ENCODE results near the gene CISTR. TPM values are rescaled to one million over a fixed set of nuclear protein-coding genes. Genes with fewer than 3 reads are reported as not detected.

The CISTR gene
- total and polyA plus RNA-seq, 4 donors = not detected

DNA sequence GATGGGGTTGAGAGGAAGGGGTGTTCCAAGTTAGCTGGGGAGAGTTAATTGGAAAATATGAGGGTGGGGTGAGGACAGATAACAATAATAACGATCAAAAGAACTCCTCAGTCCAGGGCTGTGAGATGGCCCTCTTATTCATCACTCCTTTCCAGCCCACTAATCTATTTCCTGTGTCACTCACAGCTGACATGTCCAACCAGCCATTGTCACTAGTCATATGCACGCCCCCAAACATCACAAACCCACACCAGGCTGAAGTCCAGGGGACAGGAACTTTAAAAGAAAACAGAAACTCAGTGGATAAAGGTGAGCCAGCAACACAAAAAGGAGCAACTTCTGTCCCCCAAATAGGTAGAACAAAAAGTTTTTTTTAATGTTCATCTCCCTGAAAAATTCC is 25.4 kb downstream of the CISTR start:
- H3K9ac ChIP-seq (ENCODE audit: insufficient read depth in 1 of 2, low read length in 2 of 2) = peak overlapping the region; percentile 58 to 96
- H3K27ac ChIP-seq (ENCODE audit: low read depth in 1 of 2, low read length in 1 of 2) = peak overlapping the region in 1 of 2 donors; percentile 71
- no peak for DNase-seq
- no peaks in the 10 kb centered on the region for H3K9me3 ChIP-seq (ENCODE audit: control insufficient read depth in 4 of 4, insufficient read depth in 3 of 4, low read length in 3 of 4)
- H3K4me3 ChIP-seq = no peak overlapping the region
- peaks cover 4 to 13% (median 6%) of the 10 kb centered on the region in 5 donors for H3K4me1 ChIP-seq (ENCODE audit: control insufficient read depth in 5 of 5, insufficient read depth in 5 of 5, low read length in 5 of 5)
- TF ChIP-seq, protein P1, sequence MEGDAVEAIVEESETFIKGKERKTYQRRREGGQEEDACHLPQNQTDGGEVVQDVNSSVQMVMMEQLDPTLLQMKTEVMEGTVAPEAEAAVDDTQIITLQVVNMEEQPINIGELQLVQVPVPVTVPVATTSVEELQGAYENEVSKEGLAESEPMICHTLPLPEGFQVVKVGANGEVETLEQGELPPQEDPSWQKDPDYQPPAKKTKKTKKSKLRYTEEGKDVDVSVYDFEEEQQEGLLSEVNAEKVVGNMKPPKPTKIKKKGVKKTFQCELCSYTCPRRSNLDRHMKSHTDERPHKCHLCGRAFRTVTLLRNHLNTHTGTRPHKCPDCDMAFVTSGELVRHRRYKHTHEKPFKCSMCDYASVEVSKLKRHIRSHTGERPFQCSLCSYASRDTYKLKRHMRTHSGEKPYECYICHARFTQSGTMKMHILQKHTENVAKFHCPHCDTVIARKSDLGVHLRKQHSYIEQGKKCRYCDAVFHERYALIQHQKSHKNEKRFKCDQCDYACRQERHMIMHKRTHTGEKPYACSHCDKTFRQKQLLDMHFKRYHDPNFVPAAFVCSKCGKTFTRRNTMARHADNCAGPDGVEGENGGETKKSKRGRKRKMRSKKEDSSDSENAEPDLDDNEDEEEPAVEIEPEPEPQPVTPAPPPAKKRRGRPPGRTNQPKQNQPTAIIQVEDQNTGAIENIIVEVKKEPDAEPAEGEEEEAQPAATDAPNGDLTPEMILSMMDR (IDR thresholded peaks at IDR 0.05; ENCODE audit: control extremely low read depth, extremely low read depth) = no peak
- 21 to 47% methylated on average over 2 of the region's 2 CpGs for WGBS, 2 donors
- H3K36me3 ChIP-seq (ENCODE audit: control insufficient read depth in 4 of 4, insufficient read depth in 4 of 4, low read length in 4 of 4) = peaks cover 12 to 33% (median 28%) of the 10 kb centered on the region in 4 donors
- peaks cover 0 to under 1% (median 0%) of the 10 kb centered on the region in 3 donors for H3K27me3 ChIP-seq (ENCODE audit: control insufficient read depth in 3 of 3, insufficient read depth in 3 of 3, low read length in 2 of 3)
- no peak for ATAC-seq (ENCODE audit: insufficient read depth, low FRiP score)

DNA sequence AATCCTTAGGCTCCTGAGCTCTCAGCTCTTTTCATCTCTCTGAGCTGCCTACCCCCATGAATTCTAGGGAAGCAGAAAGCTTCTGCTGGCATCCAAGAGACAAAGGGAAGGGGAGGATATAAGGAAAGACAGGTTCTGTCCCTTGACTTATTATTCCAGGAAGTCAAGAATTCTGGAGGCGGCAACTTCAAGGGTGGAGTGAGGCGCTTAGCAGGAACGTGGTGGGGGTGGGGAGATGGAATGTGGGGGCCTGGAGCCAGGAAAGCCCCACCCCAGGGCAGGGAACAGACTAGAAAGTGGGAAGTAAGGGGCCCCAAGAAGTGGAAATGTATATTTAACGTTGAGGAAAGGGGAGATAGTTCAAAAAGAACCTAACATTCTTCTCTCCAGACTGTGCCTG is 26.0 kb downstream of the CISTR start:
- 26 to 45% methylated on average over 4 of the region's 4 CpGs for WGBS, 2 donors
- Histone ChIP-seq H3K36me3 (ENCODE audit: control insufficient read depth in 4 of 4, insufficient read depth in 4 of 4, low read length in 4 of 4) (peaks cover 12 to 35% (median 30%) of the 10 kb centered on the region in 4 donors), H3K27ac (ENCODE audit: low read depth in 1 of 2, low read length in 1 of 2) (peak overlapping the region; percentile 9 to 11), H3K4me3 (no peak overlapping the region), H3K4me1 (ENCODE audit: control insufficient read depth in 5 of 5, insufficient read depth in 5 of 5, low read length in 5 of 5) (peaks cover 4 to 13% (median 6%) of the 10 kb centered on the region in 5 donors), H3K9ac (ENCODE audit: insufficient read depth in 1 of 2, low read length in 2 of 2) (peak overlapping the region in 1 of 2 donors; percentile 96), H3K9me3 (ENCODE audit: control insufficient read depth in 4 of 4, insufficient read depth in 3 of 4, low read length in 3 of 4) (no peaks in the 10 kb centered on the region), H3K27me3 (ENCODE audit: control insufficient read depth in 3 of 3, insufficient read depth in 3 of 3, low read length in 2 of 3) (no peaks in the 10 kb centered on the region)
- TF ChIP-seq, protein P1 (IDR thresholded peaks at IDR 0.05; ENCODE audit: control extremely low read depth, extremely low read depth) = no peak
- ATAC-seq (ENCODE audit: insufficient read depth, low FRiP score) (no peak), DNase-seq (no peak)

DNA sequence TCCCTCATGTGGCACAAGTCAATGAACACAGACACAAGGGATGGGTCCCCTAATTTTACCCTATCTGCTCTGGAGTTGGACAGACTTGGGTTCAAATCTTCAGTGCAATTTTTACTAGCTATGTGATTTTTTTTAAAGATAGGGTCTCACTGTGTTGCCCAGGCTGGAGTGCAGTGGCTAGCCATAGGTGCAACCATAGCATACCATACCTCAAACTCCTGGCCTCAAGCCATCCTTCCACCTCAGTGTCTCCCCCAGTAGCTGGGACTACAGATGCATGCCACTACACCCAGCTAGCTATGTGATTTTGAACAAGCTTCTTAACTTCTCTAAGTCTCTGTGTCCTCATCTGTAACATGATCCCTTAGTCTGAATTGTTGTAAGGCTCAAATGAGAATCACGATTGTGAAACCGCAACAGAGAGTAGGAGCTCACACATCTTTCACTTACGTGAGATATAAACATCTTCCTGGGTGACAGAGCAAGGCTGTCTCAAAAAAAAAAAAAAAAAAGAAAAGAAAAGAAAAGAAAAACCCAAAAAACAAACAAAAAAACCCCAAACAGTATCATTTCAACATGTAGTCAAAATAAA is 29.2 kb downstream of the CISTR start:
- H3K4me3 ChIP-seq = no peak overlapping the region
- H3K9ac ChIP-seq (ENCODE audit: insufficient read depth in 1 of 2, low read length in 2 of 2) = no peak overlapping the region
- no peak for DNase-seq
- WGBS, 2 donors = 86 to 94% methylated on average over 3 of the region's 3 CpGs
- H3K27ac ChIP-seq (ENCODE audit: low read depth in 1 of 2, low read length in 1 of 2) = no peak overlapping the region
- H3K4me1 ChIP-seq (ENCODE audit: control insufficient read depth in 5 of 5, insufficient read depth in 5 of 5, low read length in 5 of 5) = peaks cover 4 to 10% (median 6%) of the 10 kb centered on the region in 5 donors
- no peaks in the 10 kb centered on the region for H3K27me3 ChIP-seq (ENCODE audit: control insufficient read depth in 3 of 3, insufficient read depth in 3 of 3, low read length in 2 of 3)
- no peak for ATAC-seq (ENCODE audit: insufficient read depth, low FRiP score)
- peaks cover 17 to 41% (median 36%) of the 10 kb centered on the region in 4 donors for H3K36me3 ChIP-seq (ENCODE audit: control insufficient read depth in 4 of 4, insufficient read depth in 4 of 4, low read length in 4 of 4)
- TF ChIP-seq, protein P1 (IDR thresholded peaks at IDR 0.05; ENCODE audit: control extremely low read depth, extremely low read depth) = no peak
- no peaks in the 10 kb centered on the region for H3K9me3 ChIP-seq (ENCODE audit: control insufficient read depth in 4 of 4, insufficient read depth in 3 of 4, low read length in 3 of 4)
